ENCODE measurements around the gene PSMD1.
"Not testable (repeated sequence)": the region's sequence is repeated elsewhere in the genome, so short reads cannot be mapped to it uniquely, and the experiment has no call there.

PSMD1 gene

DNA sequence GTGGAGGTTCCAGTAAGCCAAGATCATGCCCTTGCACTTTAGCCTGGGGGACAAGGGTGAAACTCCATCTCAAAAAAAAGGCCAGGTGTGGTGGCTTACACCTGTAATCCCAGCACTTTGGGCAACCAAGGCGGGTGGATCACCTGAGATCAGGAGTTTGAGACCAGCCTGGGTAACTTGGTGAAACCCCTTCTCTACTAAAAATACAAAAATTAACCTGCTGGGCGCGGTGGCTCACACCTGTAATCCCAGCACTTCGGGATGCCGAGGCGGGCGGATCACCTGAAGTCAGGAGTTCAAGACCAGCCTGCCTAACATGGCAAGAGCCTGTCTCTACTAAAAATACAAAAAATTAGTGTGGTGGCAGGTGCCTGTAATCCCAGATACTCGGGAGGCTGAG, 84.1 kb downstream of the PSMD1 start:
- DNase-seq (ENCODE audit: extremely low read depth in 1 of 2, low read depth in 1 of 2), result not testable (repeated sequence)

DNA sequence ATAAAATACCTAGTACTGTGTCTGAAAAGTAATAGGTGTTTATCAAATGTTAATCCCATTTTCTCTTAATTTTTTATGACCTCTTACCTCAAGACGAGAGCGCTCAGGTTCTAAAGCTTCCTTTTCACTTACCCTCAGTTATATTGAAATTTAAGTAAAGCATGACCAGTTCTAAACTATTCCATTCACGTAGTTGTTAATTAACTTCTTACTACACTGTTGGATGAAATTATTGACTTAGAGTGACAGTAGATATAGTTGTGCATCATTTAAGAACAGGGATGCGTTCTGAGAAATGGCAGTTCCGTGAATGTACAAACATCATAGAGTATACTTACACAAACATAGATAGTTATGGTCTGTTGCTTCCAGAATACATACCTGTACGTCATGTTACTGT, 88.2 kb downstream of the PSMD1 start:
- no peak for DNase-seq (ENCODE audit: extremely low read depth in 1 of 2, low read depth in 1 of 2)

DNA sequence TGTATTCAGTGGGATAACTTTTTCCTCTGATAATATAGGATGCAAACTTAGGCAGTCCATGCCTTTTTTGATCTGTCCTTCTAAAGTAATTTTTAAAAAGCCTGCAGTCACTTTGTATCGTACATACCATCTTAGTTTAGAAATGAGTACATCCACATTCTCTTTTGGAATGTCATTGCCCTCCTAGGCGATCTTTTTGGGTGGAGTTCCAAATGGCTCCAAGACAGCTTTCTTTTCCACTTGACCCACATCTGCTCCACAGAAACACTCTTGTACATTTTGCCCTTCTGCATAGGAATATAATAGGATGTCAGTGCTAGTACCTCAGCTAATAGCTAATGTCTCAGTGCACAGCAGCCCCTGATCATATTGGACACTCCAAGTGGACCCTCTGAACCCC, 90.0 kb downstream of the PSMD1 start:
- no peak for DNase-seq (ENCODE audit: extremely low read depth in 1 of 2, low read depth in 1 of 2)

DNA sequence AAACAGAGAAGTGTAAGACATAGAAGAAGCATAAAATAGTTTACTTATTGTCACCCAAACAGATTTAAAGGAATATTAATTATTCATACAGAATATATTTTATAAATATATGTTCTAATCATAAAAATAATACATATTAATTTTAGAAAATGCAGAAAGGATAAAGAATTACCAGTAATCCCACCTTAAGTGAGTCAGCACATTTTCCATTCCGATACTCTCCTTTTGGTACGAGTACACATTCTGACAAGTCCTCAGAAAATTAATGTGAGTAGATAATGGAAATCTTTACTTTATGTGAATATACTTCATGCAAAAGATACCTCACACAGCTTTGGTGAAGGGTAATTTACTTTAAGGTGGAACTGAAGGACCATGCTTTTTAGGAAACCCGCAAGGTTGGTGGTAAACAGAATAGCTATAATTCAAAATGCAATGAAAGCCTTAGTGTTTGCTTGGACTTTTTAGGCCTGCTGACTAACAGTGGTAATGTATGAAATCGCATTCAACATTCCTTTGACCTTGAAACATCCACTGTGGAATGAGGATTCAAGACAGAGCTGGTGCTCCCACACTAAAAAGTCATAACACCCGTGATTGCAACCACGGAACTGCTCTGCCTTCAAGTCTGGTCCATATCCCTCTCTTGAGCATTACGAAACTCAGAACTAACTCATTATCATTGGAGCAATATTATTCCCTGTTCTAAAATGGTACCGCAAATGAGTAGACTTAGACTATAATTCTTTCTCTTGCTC, 96.3 kb downstream of the PSMD1 start:
- DNase-seq (ENCODE audit: extremely low read depth in 1 of 2, low read depth in 1 of 2), result no peak

GRCh38 chr2:231159306-231159705, 102.6 kb downstream of the PSMD1 start:
- DNase-seq (ENCODE audit: extremely low read depth in 1 of 2, low read depth in 1 of 2), result no peak

GRCh38 chr2:231160701-231161100, 104.0 kb downstream of the PSMD1 start:
- DNase-seq (ENCODE audit: extremely low read depth in 1 of 2, low read depth in 1 of 2), result no peak

- no peak for DNase-seq (ENCODE audit: extremely low read depth in 1 of 2, low read depth in 1 of 2)
These were observed 104.7 kb downstream of the PSMD1 start for GRCh38 chr2:231161252-231161839.

GRCh38 chr2:231161877-231162329, 105.2 kb downstream of the PSMD1 start:
- DNase-seq (ENCODE audit: extremely low read depth in 1 of 2, low read depth in 1 of 2), result no peak

DNA sequence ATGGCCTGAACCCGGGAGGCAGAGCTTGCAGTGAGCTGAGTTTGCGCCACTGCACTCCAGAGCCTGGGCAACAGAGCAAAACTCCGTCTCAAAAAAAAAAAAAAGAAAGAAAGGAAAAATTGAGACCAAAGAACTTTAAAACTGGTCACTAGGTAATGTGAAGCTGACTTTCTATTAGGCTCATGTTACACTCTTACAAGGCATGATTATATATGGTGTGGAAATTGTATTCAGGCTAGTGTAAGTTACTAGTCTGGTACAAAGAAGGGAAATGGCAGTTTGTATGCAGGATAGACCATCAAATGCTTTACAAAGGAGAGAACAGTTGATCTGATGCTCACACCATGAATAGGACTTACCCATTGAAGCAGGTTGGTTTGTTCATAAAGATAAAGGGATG, 106.3 kb downstream of the PSMD1 start:
- no peak for DNase-seq (ENCODE audit: extremely low read depth in 1 of 2, low read depth in 1 of 2)

GRCh38 chr2:231163414-231164095, 106.9 kb downstream of the PSMD1 start:
- no peak for DNase-seq (ENCODE audit: extremely low read depth in 1 of 2, low read depth in 1 of 2)

GRCh38 chr2:231167745-231168459, 111.2 kb downstream of the PSMD1 start:
- DNase-seq (ENCODE audit: extremely low read depth in 1 of 2, low read depth in 1 of 2), result no peak

- DNase-seq (ENCODE audit: extremely low read depth in 1 of 2, low read depth in 1 of 2), result no peak
These were observed 111.9 kb downstream of the PSMD1 start for GRCh38 chr2:231168460-231169139.

DNA sequence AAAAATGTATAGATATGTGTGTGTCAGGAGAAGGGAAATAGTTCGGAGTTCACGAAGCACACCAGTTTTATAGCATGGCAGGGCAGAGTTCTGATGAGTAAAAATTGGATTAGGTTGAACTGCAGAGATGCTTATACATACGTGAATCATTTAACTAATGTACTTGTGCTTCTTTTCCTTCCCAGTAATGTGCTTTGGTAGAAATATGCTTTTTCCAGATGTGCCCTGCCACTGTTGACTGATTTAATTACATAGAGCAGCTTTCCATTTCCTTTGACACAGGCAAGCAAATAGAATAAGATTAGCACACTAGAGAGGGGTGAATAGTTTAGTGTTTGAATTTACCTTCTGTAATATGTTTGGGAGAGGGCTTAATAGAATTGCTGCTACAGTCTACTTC, 112.8 kb downstream of the PSMD1 start:
- no peak for DNase-seq (ENCODE audit: extremely low read depth in 1 of 2, low read depth in 1 of 2)

- DNase-seq (ENCODE audit: extremely low read depth in 1 of 2, low read depth in 1 of 2), result no peak
These were observed 113.4 kb downstream of the PSMD1 start for GRCh38 chr2:231170055-231170454.

- no peak for DNase-seq (ENCODE audit: extremely low read depth in 1 of 2, low read depth in 1 of 2)
These were observed 115.4 kb downstream of the PSMD1 start for GRCh38 chr2:231172025-231172424.

GRCh38 chr2:231174211-231174651, 117.6 kb downstream of the PSMD1 start:
- no peak for DNase-seq (ENCODE audit: extremely low read depth in 1 of 2, low read depth in 1 of 2)

DNA sequence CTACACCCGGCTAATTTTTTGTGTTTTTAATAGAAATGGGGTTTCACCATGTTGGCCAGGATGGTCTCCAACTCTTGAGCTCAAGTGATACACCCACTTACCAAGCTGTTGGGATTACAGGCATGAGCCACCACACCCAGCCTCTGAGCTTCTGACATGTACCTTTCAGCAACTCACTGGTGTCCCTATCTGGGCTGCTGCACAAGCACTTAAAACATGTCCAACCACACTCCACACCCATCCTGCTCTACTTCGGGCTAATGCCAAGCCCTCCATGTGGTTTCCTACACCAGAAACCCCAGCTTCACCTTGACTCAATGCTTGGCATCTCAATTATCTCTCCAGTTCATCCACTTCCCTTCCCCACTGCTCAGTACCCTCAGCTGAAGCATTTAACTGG, 119.4 kb downstream of the PSMD1 start:
- DNase-seq (ENCODE audit: extremely low read depth in 1 of 2, low read depth in 1 of 2), result no peak

DNA sequence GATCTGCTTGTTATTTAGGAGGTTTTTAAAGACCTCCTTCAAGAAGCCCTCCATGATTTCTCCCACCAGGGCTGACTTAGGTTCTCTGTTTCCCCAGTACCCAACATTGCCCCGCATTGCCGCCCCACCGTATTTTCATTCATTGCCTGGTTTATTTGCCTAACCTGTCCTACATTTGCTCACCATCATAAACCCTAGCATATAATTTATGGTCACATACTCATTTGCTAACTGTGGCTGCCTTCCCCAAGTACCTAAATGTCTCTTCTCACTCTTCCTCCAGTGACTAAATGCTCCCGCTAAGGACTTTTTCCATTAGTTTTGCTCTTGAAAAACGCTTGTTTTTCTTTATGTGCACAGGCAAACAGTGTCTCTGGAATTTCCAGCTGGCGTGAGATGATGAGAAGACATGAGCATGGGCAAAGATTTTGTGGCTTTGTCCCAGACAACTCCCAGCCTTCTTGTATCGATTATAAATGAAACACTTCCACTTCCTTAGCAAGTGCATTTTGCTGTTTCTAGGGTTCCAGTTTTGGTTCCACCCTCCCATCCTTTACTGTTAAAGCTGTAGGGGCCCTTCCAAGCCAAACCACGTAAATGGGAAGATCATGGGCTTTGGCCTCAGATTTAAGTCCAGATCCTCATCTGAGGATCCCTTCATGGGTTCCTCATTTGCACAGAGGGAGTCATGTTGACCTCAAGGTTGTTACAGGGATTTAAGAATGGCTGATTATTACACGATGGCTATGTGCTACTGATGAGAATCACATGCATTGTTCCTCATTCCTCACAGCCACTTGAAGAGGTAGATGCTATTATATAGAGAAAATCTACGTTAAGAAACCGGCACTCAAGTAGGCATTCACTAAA, 120.7 kb downstream of the PSMD1 start:
- DNase-seq (ENCODE audit: extremely low read depth in 1 of 2, low read depth in 1 of 2), result no peak

DNA sequence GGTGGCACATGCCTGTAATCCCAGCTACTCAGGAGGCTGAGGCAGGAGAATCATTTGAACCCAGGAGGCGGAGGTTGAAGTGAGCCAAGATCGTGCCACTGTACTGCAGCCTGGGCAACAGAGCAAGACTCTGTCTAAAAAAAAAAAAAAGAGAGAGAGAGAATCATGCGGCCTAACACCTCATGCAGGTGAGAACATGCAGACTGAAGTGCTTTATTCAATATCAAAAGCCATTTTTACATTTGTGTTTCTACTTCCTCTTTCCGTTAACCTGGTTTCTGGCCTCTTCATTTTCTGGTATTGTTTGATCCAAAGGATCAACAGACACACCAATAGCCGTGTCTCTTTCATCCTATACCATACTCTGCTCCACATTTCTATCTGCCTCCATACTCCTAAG, 122.1 kb downstream of the PSMD1 start:
- not testable (repeated sequence) for DNase-seq (ENCODE audit: extremely low read depth in 1 of 2, low read depth in 1 of 2)
